EH (cell line): ENCODE data around the gene STK11.

Source experiments
- DNase-seq: peaks from one replicate; pipeline ENCODE4 v3.0.0-alpha.2; 2015; ENCODE audit warnings: low read depth

Gene STK11

DNA sequence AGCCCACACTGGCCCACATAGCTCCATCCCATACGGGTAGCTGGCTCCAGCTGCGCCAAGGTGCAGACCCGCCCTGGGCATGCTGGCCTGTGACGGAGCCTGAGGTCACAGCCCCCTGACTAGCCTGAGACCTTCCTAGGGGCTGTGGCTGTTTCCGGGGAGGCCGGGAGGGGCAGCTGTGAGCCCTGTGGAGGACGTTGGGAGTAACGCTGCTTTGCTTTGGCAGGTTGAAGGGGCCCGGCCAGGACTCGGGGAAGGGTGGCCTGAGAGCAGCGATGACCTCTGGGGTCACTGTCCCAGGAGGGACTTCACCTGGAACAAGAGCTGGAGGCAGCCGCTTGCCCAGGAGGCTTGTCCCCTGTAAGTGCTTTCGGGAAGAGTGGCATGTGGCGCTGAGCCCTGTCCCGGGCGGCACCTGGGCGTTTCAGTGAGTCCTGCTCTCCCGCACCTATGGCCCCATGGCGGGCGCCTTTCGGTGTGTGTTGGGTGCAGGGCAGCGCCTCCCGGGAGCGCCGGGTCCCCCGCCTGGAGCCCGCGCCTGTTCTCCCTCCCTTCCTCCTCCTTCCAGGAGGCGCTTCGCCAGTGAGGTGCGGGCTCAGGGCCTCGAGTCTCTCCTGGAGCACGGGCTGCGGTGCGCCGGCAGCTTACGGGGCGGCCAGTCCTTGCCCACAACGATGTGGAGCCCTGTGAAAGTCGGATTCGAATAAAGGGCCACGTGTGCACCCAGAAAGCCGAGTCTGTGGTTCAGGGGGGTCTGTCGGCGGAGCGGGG, 68.7 kb downstream of the STK11 start:
- DNase-seq: no peak

GRCh38 chr19:1274852-1275259, 69.3 kb downstream of the STK11 start:
- DNase-seq: no peak

- DNase-seq: peak; percentile 96
Measured at GRCh38 chr19:1275260-1275975, 69.8 kb downstream of the STK11 start, which contains the start of gene FAM174C. FAM174C (plus strand) TSS chr19:1275530; CDS start chr19:1275550, 20 bp downstream.

- DNase-seq: no peak
Measured at GRCh38 chr19:1275976-1276627, 70.5 kb downstream of the STK11 start.

- no peak for DNase-seq
Measured at GRCh38 chr19:1276628-1277022, 71.0 kb downstream of the STK11 start.

- no peak for DNase-seq
Measured at GRCh38 chr19:1277061-1277460, 71.5 kb downstream of the STK11 start.
